Measurements from ENCODE around the gene WIF1. TPM values are rescaled to one million over a fixed set of nuclear protein-coding genes. Genes with fewer than 3 reads are reported as not detected.

Gene WIF1
- total and polyA plus RNA-seq, 2 of the 8 experiments (the other 6 are each of a cell fraction or from before 2014, with no cell fraction given): 1.8 to 9.1 TPM

- TF ChIP-seq SUZ12 (IDR thresholded peaks at IDR 0.05; ENCODE audit: low read length) (no peak), KDM1A (IDR thresholded peaks at IDR 0.05; ENCODE audit: borderline replicate concordance, low read length) (no peak)
Measured at GRCh38 chr12:65019696-65020234, 101.3 kb downstream of the WIF1 start (continued).

All from H1 (cell line).